Activated T-cell treated with anti-CD3 and anti-CD28 coated beads, Interleukin-2, amount 50 U/mL, for 4 hours (primary cell): ENCODE data around the gene SPTBN1. TPM values are rescaled to one million over a fixed set of nuclear protein-coding genes. Genes with fewer than 3 reads are reported as not detected.

ENCODE experiments used
- ATAC-seq, 2 donors: fragments of 200-7000 bp; cut with Tn5 transposase; one replicate each; pipeline ENCODE4 v1.10.0; 2021
- DNase-seq: peaks from one replicate; pipeline ENCODE4 v3.0.0-alpha.2; 2020
- H3K27me3 Mint-ChIP-seq: one replicate; pipeline ENCODE4 v1.8.0; 2021; ENCODE audit warnings: low read depth, mixed read lengths
- H3K36me3 Mint-ChIP-seq: one replicate; pipeline ENCODE4 v1.8.0; 2022; ENCODE audit warnings: mixed read lengths; ENCODE audit not compliant: insufficient read depth
- H3K4me1 Mint-ChIP-seq: one replicate; pipeline ENCODE4 v1.8.0; 2021; ENCODE audit warnings: low read depth, mixed read lengths
- H3K4me3 Mint-ChIP-seq: one replicate; pipeline ENCODE4 v1.8.0; 2021; ENCODE audit warnings: mild to moderate bottlenecking, moderate library complexity, mixed read lengths
- H3K9me3 Mint-ChIP-seq: one replicate; pipeline ENCODE4 v1.8.0; 2021; ENCODE audit warnings: mixed read lengths
- total RNA-seq, 3 donors: library from RNA; stranded (reverse); gene quantifications; one replicate each; pipeline ENCODE4 v1.2.1, GENCODE V29; 2021

Gene SPTBN1
- total RNA-seq, 3 donors from 2014 or later = 23.4 to 27.9 (median 24.0) TPM

GRCh38 chr2:54559593-54560145 lies 103.5 kb downstream of the SPTBN1 start:
- H3K27me3 Mint-ChIP-seq = no peaks in the 10 kb centered on the region
- H3K4me3 Mint-ChIP-seq = peak overlapping the region; percentile 86
- DNase-seq = no peak
- H3K36me3 Mint-ChIP-seq = no peaks in the 10 kb centered on the region
- ATAC-seq = peak in 1 of 2 donors; percentile 0
- peaks cover 46% of the 10 kb centered on the region for H3K4me1 Mint-ChIP-seq
- H3K9me3 Mint-ChIP-seq = no peaks in the 10 kb centered on the region

DNA sequence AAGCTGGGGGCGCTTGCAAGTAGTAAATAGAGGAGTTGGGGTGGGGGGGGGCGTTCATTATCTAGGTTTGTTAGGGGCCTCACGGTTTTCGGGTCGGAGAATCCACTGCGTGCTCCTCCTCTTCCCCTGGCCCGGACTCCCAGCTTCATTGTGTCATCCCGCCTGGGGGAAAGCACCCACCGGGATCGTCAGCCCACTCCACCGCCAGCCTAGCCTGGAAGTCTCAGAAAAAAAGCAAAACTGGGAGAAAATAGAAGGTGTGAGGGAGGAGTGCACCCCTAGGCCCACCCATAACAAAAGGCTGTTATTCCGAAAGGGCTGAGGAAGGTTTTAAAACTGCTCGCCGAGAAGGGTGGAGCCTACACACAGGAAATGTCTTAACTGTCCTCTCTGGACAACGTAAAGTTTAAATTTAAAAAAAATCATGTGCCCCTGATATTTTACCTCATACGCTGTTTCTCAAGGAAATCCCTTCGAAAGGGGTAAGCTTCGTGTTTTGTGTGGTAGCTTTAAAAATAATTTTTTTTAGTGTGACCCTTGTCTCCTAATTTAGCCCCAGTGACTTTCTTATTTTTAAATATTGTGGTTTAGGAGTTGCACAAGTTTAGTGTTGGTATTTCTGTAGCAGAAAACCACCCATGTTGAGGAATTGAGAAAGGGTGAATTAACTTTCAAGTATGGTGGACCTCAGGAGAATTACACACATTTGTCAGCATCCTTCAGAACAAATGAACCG lies 104.2 kb downstream of the SPTBN1 start:
- ATAC-seq (peak in 1 of 2 donors; percentile 10), DNase-seq (no peak)
- peaks cover 52% of the 10 kb centered on the region for H3K4me1 Mint-ChIP-seq
- H3K27me3 Mint-ChIP-seq = no peaks in the 10 kb centered on the region
- no peaks in the 10 kb centered on the region for H3K9me3 Mint-ChIP-seq
- H3K36me3 Mint-ChIP-seq = no peaks in the 10 kb centered on the region
- peak overlapping the region; percentile 86 for H3K4me3 Mint-ChIP-seq

DNA sequence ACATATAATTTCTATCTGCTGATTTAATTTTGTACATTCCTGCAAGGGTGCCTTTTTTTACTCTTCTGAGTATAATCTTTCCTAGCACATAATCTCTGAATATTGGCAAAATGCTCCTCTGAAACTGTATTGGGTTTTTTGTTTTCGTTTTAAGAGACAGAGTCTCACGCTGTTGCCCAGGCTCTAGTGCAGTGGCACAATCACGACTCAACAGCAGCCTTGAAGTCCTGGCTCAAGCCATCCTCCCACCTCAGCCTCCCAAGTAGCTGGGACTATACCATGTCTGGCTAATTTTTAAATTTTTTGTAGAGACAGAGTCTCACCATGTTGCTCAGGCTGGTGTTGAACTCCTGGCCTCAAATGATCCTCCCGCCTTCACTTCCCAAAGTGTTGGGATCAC lies 104.9 kb downstream of the SPTBN1 start:
- peaks cover 4% of the 10 kb centered on the region for H3K36me3 Mint-ChIP-seq
- H3K4me3 Mint-ChIP-seq = peak overlapping the region; percentile 86
- DNase-seq (no peak), ATAC-seq (no peak)
- peaks cover 58% of the 10 kb centered on the region for H3K4me1 Mint-ChIP-seq
- no peaks in the 10 kb centered on the region for H3K27me3 Mint-ChIP-seq
- H3K9me3 Mint-ChIP-seq = no peaks in the 10 kb centered on the region

- no peak for DNase-seq
- no peaks in the 10 kb centered on the region for H3K27me3 Mint-ChIP-seq
- no peaks in the 10 kb centered on the region for H3K9me3 Mint-ChIP-seq
- no peak overlapping the region for H3K4me3 Mint-ChIP-seq
- H3K4me1 Mint-ChIP-seq = peaks cover 71% of the 10 kb centered on the region
- H3K36me3 Mint-ChIP-seq = peaks cover 7% of the 10 kb centered on the region
- no peak for ATAC-seq
Measured at GRCh38 chr2:54564439-54564838, 108.3 kb downstream of the SPTBN1 start.

DNA sequence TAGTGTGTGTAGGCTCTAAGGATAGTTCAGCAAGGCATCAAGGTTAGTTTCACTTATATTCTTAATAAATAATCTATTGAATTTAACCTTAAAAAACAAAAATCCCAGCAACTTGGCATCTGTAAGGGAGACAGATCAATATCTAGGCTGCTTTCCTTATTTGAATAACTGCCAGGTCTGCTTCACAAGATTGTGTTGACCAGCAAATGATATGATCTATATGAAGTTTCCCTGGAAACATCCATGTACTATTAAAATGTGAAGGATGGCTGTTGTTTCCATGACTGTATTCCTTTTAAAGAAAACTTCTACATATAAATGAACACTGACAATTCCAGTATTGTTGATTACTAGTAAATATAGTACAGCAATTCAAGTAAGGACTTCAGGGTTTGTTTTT lies 109.4 kb downstream of the SPTBN1 start:
- no peaks in the 10 kb centered on the region for H3K27me3 Mint-ChIP-seq
- no peak overlapping the region for H3K4me3 Mint-ChIP-seq
- ATAC-seq (no peak), DNase-seq (no peak)
- no peaks in the 10 kb centered on the region for H3K9me3 Mint-ChIP-seq
- peaks cover 7% of the 10 kb centered on the region for H3K36me3 Mint-ChIP-seq
- peaks cover 80% of the 10 kb centered on the region for H3K4me1 Mint-ChIP-seq

- Mint-ChIP-seq H3K36me3 (peaks cover 7% of the 10 kb centered on the region), H3K9me3 (no peaks in the 10 kb centered on the region), H3K27me3 (no peaks in the 10 kb centered on the region), H3K4me3 (peak overlapping the region; percentile 27), H3K4me1 (peaks cover 83% of the 10 kb centered on the region)
- no peak for DNase-seq
- ATAC-seq = no peak
Measured at GRCh38 chr2:54566896-54567295, 110.8 kb downstream of the SPTBN1 start.

- no peaks in the 10 kb centered on the region for H3K27me3 Mint-ChIP-seq
- peaks cover 7% of the 10 kb centered on the region for H3K36me3 Mint-ChIP-seq
- DNase-seq = no peak
- H3K9me3 Mint-ChIP-seq = no peaks in the 10 kb centered on the region
- ATAC-seq = no peak
- H3K4me1 Mint-ChIP-seq = peaks cover 88% of the 10 kb centered on the region
- H3K4me3 Mint-ChIP-seq = peak overlapping the region; percentile 77
Measured at GRCh38 chr2:54568876-54569321, 112.8 kb downstream of the SPTBN1 start.

- Mint-ChIP-seq H3K27me3 (no peaks in the 10 kb centered on the region), H3K4me3 (peak overlapping the region; percentile 77)
- DNase-seq = no peak
Measured at GRCh38 chr2:54569745-54570301, 113.7 kb downstream of the SPTBN1 start.

DNA sequence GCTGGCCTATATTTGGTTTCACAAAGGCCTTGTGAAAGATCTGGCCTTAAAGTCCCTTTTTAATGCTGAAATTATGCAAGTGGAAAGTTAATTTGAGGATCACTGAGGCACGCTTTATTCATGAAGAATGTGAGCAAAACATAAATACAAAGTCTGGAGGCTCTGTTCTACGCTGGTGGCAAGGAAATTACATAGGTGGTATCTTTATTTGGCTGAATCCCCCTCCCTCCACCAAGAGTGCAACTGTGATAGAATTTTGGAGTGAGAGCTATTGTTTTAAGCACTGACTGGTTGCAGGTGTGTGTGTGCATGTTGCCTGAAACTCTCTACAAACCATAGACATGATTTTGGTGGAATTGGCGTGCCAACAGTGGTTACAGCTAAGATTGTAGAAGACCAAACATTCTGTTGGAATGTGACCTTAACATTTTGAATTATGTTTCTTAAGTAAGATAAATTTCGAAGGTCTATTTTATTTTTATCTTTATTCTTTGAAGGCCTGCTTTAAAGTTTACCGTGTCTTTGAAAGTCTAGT lies 114.3 kb downstream of the SPTBN1 start:
- Mint-ChIP-seq H3K27me3 (no peaks in the 10 kb centered on the region), H3K4me1 (peaks cover 89% of the 10 kb centered on the region)

More at GRCh38 chr2:54569745-54570301, 113.7 kb downstream of the SPTBN1 start:
- H3K36me3 Mint-ChIP-seq = peaks cover 7% of the 10 kb centered on the region
- peaks cover 88% of the 10 kb centered on the region for H3K4me1 Mint-ChIP-seq
- ATAC-seq = no peak
- H3K9me3 Mint-ChIP-seq = no peaks in the 10 kb centered on the region

DNA sequence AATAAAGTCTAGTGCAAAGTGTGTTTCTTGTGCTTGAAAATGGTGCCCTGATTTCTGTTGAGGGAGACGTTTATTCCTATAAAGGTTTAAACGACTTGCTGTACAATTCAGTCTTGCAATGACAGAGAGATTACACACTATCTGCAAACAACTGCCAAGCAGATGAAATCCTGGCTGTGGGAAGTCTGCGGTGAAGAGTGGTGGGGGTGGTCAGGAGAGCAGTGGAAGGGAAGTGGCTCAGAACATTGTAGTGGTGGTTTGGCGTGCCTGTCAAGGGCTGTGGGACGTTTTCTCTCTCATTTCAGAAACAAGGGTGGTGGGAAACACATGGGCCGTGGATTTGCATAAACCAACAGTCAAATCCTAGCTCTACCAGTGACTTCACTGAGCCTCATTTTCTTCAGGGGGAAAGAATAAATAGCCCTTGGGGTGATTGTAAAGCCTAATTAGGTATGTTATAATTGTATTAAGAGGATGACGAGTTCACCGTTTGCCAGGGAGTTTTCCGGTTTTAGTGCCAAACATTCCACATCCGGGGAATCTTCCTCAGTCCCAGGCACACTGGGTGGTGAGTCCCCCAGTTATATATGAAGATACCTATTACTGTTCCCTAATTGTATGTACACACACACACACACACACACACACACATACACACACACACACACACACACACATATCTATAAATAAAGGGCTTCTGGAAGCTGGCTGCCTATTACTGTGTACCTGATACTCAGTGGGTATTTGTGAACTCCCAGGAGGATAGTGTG lies 115.0 kb downstream of the SPTBN1 start:
- no peaks in the 10 kb centered on the region for H3K27me3 Mint-ChIP-seq
- H3K4me3 Mint-ChIP-seq = peak overlapping the region; percentile 43
- ATAC-seq (peak; percentile 58 to 69), DNase-seq (peak; percentile 28)
- H3K9me3 Mint-ChIP-seq = no peaks in the 10 kb centered on the region
- H3K4me1 Mint-ChIP-seq = peaks cover 90% of the 10 kb centered on the region
- peaks cover 6% of the 10 kb centered on the region for H3K36me3 Mint-ChIP-seq

More for the DNA sequence above, 114.3 kb downstream of the SPTBN1 start:
- peaks cover 7% of the 10 kb centered on the region for H3K36me3 Mint-ChIP-seq
- DNase-seq = no peak
- no peak for ATAC-seq
- no peaks in the 10 kb centered on the region for H3K9me3 Mint-ChIP-seq
- peak overlapping the region; percentile 77 for H3K4me3 Mint-ChIP-seq

DNA sequence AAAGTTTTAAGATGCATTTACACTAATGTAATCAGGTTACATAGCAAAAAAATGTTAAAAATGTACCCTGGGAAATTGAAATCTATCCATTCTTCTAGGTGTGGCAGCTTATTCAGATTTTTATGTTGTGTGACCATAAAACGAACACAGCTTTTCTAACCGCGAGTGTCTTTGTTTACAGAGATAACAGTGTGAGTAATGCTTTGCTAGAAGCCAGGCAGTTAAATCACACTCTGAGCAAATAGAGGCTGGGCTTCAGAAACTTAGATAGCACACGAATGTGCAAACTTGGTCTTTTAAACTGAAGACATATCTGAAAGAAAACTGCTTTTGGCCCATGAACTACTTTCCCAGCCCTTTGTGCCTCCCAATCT lies 116.1 kb downstream of the SPTBN1 start:
- ATAC-seq = peak; percentile 32
- DNase-seq = no peak

DNA sequence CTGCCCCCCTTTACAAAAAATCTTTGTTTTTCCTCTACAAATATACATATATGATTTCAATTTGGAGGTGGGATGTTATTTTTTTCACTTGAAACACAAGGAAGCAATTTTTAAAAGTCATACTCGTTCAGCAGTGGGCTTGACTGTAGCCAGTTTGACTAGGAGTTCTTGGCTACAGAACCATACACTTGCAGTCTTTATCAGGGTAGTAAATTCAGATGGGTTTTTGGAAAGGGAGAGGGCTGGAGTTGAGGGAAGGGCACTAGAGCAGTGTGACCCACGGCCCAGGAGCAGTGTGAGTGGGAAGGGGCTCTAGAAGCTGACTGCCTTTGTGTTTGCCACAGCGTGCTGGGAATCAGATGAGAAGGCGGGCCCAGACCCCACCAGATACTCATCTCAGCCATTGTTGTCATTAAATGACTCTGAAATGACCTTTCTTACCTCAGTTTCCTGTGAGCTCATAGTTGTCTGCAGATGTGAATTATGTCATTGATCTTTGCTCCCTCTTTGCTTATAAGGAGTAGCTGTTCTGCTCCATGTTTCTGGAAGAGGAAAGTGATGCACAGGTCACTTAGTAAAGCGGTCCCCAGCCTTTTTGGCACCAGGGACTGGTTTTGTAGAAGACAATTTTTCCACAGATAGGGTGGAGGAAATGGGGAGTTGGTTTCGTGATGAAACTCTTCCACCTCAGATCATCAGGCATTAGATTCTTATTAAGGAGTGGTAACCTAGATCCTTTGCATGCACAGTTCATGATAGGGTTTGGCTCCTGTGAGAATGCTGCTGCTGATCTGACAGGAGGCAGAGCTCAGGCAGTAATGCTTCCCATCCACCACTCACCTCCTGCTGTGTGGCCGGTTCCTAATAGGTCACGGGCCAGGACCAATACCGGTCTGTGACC lies 116.8 kb downstream of the SPTBN1 start:
- DNase-seq (peak; percentile 39), ATAC-seq (peak; percentile 21 to 36)
- Mint-ChIP-seq H3K36me3 (peaks cover 13% of the 10 kb centered on the region), H3K4me3 (peak overlapping the region; percentile 71), H3K9me3 (no peaks in the 10 kb centered on the region), H3K4me1 (peaks cover 96% of the 10 kb centered on the region), H3K27me3 (no peaks in the 10 kb centered on the region)

More for the DNA sequence above, 116.1 kb downstream of the SPTBN1 start:
- peak overlapping the region; percentile 71 for H3K4me3 Mint-ChIP-seq
- H3K36me3 Mint-ChIP-seq = peaks cover 13% of the 10 kb centered on the region
- H3K9me3 Mint-ChIP-seq = no peaks in the 10 kb centered on the region
- H3K27me3 Mint-ChIP-seq = no peaks in the 10 kb centered on the region
- peaks cover 93% of the 10 kb centered on the region for H3K4me1 Mint-ChIP-seq

- H3K4me3 Mint-ChIP-seq = peak overlapping the region; percentile 71
- H3K27me3 Mint-ChIP-seq = no peaks in the 10 kb centered on the region
- peaks cover 13% of the 10 kb centered on the region for H3K36me3 Mint-ChIP-seq
- DNase-seq (no peak), ATAC-seq (no peak)
- peaks cover 97% of the 10 kb centered on the region for H3K4me1 Mint-ChIP-seq
- H3K9me3 Mint-ChIP-seq = no peaks in the 10 kb centered on the region
Measured at GRCh38 chr2:54573537-54573919, 117.4 kb downstream of the SPTBN1 start.
